SK-N-SH treated with all-trans-retinoic acid at 6 μM for 48 hours (cell line): ENCODE data around the gene SLC4A11.

ENCODE experiments used
- BACH2 ChIP-seq: fragments of 250-450 bp; sonication (Bioruptor Pico); IDR thresholded peaks from 2 replicates; pipeline ENCODE4 v1.9.0; 2021; ENCODE audit warnings: mild to moderate bottlenecking, borderline replicate concordance
- ISL1 ChIP-seq: fragments of 250-450 bp; sonication (Bioruptor Pico); IDR thresholded peaks from 2 replicates; pipeline ENCODE4 v2.1.2; 2022; ENCODE audit warnings: mild to moderate bottlenecking, moderate library complexity
- OSR1 ChIP-seq: fragments of 250-450 bp; sonication (Bioruptor Pico); IDR thresholded peaks from 2 replicates; pipeline ENCODE4 v1.8.0; 2022; ENCODE audit warnings: moderate library complexity, mild to moderate bottlenecking, inconsistent platforms
- RARB ChIP-seq: fragments of 250-450 bp; sonication (Bioruptor Pico); IDR thresholded peaks from 2 replicates; pipeline ENCODE4 v1.8.0; 2021; ENCODE audit warnings: mild to moderate bottlenecking, moderate library complexity
- SNAI2 ChIP-seq: fragments of 250-450 bp; sonication (Bioruptor Pico); IDR thresholded peaks from 2 replicates; pipeline ENCODE4 v1.5.0; 2020; ENCODE audit warnings: mild to moderate bottlenecking, moderate library complexity
- TOX ChIP-seq: fragments of 250-450 bp; sonication (Bioruptor Pico); IDR thresholded peaks from 2 replicates; pipeline ENCODE4 v1.8.0; 2021; ENCODE audit warnings: mild to moderate bottlenecking, moderate library complexity, borderline replicate concordance
- ZFP30 ChIP-seq: fragments of 450-650 bp; formaldehyde crosslinking; IDR thresholded peaks from 2 replicates; pipeline ENCODE4 v1.5.0; 2022; ENCODE audit warnings: mild to moderate bottlenecking, moderate library complexity

- TF ChIP-seq SNAI2 (no peak), RARB (CRISPR knock-in tag) (no peak), OSR1 (CRISPR knock-in tag) (no peak), BACH2 (CRISPR knock-in tag) (no peak), TOX (CRISPR knock-in tag) (no peak), ZFP30 (CRISPR knock-in tag) (no peak), ISL1 (CRISPR knock-in tag) (no peak)
These were observed 5.6 kb downstream of the SLC4A11 start for GRCh38 chr20:3233131-3233990.
